Measurements from ENCODE around the gene ENO2. TPM values are rescaled to one million over a fixed set of nuclear protein-coding genes. Genes with fewer than 3 reads are reported as not detected.

Gene ENO2
- total RNA-seq, 1 experiment from 2014 or later = 13.4 TPM

DNA sequence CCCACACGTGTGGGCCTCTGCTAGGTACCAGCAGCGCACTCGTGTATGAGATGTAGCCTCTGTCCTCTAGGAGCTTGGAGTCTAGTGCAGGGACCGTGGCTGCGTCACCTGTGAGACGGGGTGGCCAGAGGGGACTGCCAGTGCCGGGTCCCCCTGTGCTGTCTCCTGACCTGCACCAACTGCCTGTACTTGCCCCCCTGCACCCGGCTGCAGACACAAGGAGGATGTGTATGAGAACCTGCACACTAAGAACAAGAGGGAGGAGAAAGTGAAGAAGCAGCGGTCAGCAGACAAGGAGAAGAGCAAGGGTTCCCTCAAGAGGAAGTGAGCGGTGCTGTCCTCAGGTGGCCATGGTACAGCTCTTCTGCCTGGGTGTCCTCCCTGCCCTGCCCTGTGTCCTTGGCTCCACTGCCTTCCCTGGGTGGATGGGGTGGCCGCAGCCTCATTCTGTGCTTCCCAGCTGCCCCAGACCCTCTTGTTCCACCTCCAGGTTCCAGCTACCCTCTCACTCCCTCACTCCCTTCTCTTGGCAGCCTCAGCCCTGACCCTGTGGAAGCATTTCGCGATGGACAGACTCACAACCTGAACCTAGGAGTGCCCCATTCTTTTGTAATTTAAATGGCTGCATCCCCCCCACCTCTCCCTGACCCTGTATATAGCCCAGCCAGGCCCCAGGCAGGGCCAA is 46.4 kb downstream of the ENO2 start:
- no peak for DNase-seq (ENCODE audit: low read depth)

DNA sequence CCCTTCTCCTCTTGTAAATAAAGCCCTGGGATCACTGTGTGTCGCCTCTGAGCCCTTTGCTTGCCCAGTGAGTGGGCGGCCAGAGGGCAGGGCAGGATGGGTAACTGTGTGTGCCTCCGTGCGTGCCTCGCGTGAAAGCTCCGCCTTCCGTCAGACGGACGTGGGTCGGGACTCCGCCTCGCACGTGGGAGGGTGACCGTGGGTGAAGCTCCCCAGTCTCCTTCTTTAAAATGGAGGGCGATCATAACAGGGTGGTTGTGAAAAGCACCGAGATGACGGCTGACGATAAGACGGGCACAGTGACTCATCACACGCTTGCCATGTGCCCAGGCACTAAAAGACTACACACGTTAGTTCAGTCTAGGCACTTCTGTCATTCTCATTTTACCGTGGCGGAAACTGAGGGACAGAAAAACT is 46.9 kb downstream of the ENO2 start:
- DNase-seq (ENCODE audit: low read depth) = peak; percentile 86

DNA sequence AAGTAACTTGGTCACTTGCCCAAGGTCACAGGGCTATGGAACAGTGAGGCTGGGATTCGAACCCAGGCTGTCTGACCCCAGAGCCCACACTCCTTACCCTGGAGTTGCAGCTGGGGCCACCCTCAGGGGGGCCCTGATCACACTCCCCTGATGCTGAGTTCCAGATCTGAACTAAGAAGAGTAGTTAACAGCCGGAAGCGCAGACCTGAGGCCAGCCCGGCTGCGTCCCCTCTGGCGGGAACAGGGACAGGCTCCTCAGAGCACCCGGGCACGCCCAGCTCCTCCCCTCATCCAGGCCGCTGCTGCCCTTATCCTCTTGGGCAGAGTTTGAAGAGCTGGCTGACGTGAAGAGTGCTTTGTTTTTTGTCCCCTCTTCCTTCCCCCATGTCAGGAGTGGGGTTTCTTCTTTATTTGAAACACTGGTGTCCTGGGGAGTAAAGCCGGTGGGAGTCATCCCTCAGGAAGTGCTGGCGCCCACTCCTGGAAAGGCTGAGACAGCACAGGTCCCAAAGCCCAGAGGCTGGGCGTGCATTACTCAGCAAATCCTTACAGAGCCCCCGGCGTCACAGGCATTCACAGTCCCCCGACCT is 47.4 kb downstream of the ENO2 start:
- DNase-seq (ENCODE audit: low read depth) = peak; percentile 90

DNA sequence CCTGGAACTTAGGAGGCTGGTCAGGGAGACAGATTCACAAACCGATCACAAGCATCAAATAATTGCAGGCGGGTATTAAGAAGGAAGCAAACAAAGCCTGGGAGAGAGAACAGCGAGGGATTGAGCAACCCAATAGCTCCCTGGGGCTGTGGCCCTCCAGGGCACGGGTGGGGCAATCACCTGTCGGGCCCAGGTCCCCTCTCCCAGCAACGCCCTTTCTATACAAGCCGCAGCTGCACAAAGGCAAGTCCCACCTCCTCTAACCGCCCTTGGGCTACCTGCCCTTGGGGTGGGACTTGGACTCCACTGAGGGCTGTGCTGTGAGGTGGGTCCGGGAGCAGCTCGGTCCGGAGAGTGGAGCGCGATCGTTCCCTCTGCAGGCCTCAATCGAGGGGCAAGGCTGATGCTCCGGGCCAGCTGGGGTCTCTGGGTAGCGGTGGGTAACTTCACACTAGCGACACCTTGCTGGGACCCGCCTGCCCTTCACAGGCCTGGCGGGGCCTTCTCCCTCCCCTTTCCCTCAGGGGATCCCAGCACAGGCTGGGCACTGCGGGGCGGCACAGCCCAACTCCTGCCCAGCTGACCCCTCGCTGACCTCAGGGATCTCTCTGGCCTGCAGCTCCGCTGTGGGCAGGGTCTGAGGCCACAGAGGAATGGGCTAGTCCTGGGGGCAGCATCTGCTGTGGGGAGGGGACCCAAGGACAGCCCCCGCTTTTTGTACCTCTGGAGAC is 48.1 kb downstream of the ENO2 start:
- no peak for DNase-seq (ENCODE audit: low read depth)

DNA sequence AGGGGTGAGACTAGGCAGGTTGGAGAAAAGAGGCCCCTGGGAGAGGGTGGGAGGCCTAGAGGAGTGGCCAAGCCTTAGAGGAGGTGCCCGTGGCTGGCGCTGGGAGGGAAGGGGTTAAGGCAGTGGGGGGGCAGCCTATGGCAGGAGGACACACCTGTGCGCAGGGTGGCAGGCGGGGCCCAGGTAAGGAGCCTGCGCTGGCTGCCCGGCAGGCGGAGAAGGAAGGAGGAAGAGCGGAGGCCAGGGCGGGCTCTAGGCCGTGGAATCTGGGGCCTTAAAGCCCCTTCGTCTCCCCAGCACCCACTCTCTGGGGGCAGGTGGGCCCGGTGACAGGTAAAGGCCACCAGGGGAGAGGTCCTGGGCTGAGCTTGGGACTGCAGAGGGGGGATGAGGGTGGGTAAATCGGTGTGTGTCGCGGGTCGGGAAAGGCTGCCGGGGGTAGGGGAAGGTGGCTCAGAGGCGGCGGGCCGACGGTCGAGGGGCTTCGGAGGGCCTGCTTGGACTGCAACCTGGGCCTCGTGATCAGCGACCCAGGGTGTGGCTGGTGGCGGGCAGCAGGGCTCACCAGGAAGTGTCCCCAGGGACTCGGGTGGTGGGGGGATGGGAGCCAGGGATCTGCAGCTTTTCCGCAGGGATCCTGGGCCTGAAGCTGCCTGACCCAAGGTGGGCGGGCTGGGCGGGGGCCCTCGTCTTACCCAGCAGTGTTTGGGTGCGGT is 48.8 kb downstream of the ENO2 start:
- DNase-seq (ENCODE audit: low read depth) = no peak

DNA sequence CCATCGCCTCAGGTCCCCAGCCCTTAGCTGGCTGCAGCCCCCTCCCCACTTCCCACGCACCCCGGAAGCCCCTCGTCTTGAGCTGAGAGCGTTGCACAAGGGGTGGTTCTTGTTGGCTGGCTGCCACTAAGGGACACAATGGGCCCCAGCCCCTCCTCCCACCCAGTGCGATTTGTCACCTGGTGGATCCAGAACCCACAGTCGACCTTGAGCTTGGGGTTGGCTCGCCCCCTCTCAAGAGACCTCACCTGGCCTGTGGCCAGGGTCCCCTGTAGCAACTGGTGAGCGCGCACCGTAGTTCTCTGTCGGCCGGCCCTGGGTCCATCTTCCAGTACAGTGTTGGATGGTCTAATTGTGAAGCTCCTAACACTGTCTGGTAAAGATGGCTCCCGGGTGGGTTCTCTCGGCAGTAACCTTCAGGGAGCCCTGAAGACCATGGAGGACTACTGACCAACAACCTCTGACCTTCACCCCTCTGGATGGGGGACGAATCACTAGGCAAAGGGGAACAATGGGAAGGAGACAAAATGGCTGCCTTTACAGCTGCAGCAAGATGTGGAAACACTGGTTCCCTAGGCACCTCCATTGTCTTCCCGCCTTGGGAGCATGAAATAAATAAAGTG is 49.5 kb downstream of the ENO2 start:
- no peak for DNase-seq (ENCODE audit: low read depth)

DNA sequence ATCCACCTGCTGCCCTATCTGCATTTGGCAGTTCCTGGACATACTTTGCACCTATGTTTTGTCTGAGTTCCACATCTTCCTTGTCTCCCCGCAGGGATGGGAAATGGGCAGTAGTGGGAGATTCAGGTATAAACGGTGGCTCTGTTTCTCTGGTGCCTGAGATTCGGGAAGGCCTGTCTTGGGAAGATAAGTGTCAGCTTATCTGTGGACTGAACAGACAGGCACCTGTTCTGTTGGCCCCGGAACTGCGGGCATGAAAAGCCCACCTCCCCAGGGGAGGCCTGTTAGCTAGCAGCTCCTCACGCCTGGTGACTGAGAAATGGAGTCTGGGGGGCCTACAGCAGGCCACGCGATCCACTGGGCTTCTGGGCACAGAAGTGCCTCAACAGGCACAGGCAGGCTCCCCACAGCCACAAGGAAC is 50.2 kb downstream of the ENO2 start:
- DNase-seq (ENCODE audit: low read depth) = no peak

DNA sequence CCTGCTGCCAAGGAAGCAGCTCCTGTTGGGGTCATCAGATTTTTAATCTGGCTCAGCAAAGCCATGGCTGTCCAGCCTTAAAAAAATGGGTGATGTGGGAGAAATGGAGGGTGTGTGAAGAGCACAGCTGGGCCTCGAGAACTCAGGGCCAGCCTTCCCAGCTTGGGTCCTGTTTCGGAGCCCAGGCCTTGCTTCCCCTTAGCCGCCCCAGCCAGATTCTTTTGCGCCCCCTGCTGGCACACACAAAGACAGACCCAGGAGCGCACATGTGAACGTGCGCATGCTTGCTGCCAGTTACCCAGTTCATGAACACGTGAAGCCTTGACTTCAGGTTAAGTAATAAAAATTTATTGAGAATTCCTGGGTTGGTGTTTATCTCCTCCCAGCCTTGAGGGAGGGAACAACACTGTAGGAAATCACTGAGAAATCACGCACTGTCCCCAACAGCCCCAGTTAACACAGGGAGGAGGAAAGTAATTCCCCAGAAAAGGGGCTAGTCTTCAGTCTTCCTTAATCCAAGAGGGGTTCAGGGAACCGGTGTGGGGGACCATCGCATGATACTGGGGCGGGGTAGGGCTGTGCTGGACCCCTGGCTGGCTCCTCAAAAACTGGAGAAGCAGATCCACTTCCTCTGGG is 50.8 kb downstream of the ENO2 start:
- DNase-seq (ENCODE audit: low read depth) = peak; percentile 85

DNA sequence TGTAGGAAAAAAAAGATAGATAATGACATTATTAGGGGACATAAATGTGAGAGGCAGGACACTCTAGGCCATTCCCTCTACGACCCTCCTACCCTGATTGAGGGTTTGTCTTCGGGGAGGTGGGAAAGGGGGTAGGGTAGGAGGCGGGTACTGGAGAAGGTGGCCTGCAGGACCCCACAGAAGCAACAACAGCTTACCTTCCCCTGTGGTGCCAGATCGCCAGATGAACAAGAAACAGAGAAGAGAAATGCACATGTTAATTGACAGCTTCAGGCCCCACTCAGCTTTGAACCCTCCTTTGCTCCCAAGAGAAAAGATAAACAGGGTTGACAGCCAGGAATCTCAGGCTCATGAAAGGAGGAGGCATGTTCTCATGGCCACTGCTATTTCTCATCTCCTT is 51.3 kb downstream of the ENO2 start:
- DNase-seq (ENCODE audit: low read depth) = no peak

DNA sequence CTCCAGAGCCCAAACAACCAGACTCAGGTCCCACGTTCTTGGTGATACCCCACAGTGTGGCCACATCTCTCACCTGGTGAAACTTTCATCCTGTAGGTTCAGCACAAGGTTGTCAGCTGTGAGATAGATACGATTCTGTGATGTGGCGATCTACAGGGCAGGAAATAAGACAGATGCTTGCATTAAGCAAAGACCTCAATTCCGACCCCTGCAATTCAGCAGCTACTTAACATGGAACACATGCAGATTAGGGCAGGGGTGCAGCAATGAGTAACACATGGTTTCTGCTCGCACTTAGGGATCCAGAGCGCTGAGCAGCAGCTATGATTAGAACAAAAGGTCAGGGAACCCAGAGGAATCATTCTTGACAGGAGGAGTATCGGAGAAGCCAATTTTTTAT is 52.0 kb downstream of the ENO2 start:
- DNase-seq (ENCODE audit: low read depth) = no peak

DNA sequence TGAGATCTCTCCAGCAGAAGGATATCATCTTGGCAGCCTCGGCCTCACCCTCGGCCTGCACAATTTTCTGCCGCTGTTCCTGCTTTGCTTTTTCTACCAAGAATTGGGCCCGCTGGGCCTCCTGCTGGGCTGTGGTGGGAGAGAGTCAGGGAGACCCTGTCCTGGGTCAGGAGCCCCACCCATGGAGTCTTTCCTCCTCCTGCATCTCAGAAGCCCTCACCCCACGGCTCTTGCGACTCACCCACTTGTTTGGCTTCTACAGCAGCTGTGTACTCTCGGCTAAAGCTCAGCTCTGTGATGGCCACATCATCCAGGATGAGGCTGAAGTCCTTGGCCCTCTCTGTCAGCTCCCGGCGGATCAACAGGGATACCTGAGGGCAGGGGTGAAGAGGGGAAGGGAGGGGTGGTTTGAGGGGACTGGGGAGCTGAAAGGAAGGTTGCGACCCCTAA is 53.3 kb downstream of the ENO2 start:
- DNase-seq (ENCODE audit: low read depth) = no peak

DNA sequence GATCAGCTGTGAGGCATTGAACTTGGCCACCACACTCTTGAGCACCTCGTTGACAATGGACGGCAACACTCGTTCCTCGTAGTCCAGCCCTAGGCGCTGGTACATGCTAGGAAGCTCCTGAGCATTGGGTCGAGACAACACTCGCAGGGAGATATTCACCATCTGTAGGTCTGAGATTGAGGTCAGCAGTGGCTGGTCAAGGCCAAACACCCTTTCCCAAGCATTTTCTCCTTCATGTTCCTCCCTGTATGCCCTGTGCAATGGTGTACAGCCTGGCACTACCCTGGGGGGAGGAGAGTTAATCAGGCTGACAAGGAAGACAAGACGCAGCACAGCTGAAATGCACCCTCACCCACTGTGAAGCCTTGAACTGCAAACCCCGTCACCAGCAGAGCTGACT is 54.0 kb downstream of the ENO2 start:
- DNase-seq (ENCODE audit: low read depth) = peak; percentile 1

DNA sequence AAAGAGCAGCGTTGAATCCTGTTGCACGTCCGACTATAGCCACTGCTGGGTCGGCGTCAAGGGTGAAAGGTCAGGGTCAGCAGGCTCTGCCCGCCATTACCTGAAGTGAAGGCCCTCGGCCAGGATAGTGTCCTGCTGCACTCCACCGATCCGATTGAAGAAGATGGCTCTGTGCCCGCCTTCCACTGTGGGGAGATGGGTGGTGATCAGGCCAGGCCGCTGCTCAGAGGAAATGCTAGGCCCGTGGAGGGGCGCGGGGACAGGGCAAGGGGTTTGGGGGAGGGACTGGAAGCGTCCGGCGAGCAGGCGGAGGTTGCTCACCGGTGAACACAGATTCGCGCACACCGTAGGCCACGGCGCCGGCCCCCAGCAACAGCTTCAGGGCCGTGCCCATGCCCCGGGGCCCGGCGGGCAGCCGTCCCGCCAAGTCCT is 55.7 kb downstream of the ENO2 start:
- DNase-seq (ENCODE audit: low read depth) = no peak

Other genes with a start within 250 kb of the ENO2 start
- gene ZNF384, start 225.2 kb upstream of the ENO2 start, total RNA-seq (2014; rRNA removed; shearing (Covaris generic)) = 15.9 and 21.8 TPM in 2 replicates
- 0.06 TPM in 1 of 2 replicates, not detected in the other for gene PIANP, start 213.8 kb upstream of the ENO2 start, total RNA-seq (2014; rRNA removed; shearing (Covaris generic))
- 88.4 and 96.6 TPM in 2 replicates for gene COPS7A, start 190.5 kb upstream of the ENO2 start, total RNA-seq (2014; rRNA removed; shearing (Covaris generic))
- 226 and 233 TPM in 2 replicates for gene MLF2, start 161.4 kb upstream of the ENO2 start, total RNA-seq (2014; rRNA removed; shearing (Covaris generic))
- gene PTMS, start 148.2 kb upstream of the ENO2 start, total RNA-seq (2014; rRNA removed; shearing (Covaris generic)) = 196 and 217 TPM in 2 replicates
- gene LAG3, start 142.1 kb upstream of the ENO2 start, total RNA-seq (2014; rRNA removed; shearing (Covaris generic)) = 0.33 TPM in 1 of 2 replicates, not detected in the other
- gene CD4, start 125.1 kb upstream of the ENO2 start, total RNA-seq (2014; rRNA removed; shearing (Covaris generic)) = not detected in 2 replicates
- gene GPR162, start 92.8 kb upstream of the ENO2 start, total RNA-seq (2014; rRNA removed; shearing (Covaris generic)) = 0.74 and 0.92 TPM in 2 replicates
- gene P3H3, start 86.2 kb upstream of the ENO2 start, total RNA-seq (2014; rRNA removed; shearing (Covaris generic)) = 24.1 and 24.8 TPM in 2 replicates
- gene GNB3, start 73.7 kb upstream of the ENO2 start, total RNA-seq (2014; rRNA removed; shearing (Covaris generic)) = 0.71 and 1.4 TPM in 2 replicates
- 107 TPM in 2 replicates for gene CDCA3, start 63.3 kb upstream of the ENO2 start, total RNA-seq (2014; rRNA removed; shearing (Covaris generic))
- gene USP5, start 62.4 kb upstream of the ENO2 start, total RNA-seq (2014; rRNA removed; shearing (Covaris generic)) = 134 and 140 TPM in 2 replicates
- 1,485 and 1,599 TPM in 2 replicates for gene TPI1, start 47.0 kb upstream of the ENO2 start, total RNA-seq (2014; rRNA removed; shearing (Covaris generic))
- 2.9 and 8.3 TPM in 2 replicates for gene SPSB2, start 41.3 kb upstream of the ENO2 start, total RNA-seq (2014; rRNA removed; shearing (Covaris generic))
- gene LRRC23, start 9.8 kb upstream of the ENO2 start, total RNA-seq (2014; rRNA removed; shearing (Covaris generic)) = 7.0 and 16.1 TPM in 2 replicates
- 3.3 and 5.4 TPM in 2 replicates for gene ATN1, start 13.4 kb downstream of the ENO2 start, total RNA-seq (2014; rRNA removed; shearing (Covaris generic))
- gene RNU7-1, start 29.2 kb downstream of the ENO2 start, total RNA-seq (2014; rRNA removed; shearing (Covaris generic)) = not detected in 2 replicates
- gene C12orf57, start 29.4 kb downstream of the ENO2 start, total RNA-seq (2014; rRNA removed; shearing (Covaris generic)) = 216 and 272 TPM in 2 replicates
- not detected in 2 replicates for gene PTPN6, start 36.8 kb downstream of the ENO2 start, total RNA-seq (2014; rRNA removed; shearing (Covaris generic))
- 423 and 482 TPM in 2 replicates for gene PHB2, start 56.1 kb downstream of the ENO2 start, total RNA-seq (2014; rRNA removed; shearing (Covaris generic))
- gene EMG1, start 56.3 kb downstream of the ENO2 start, total RNA-seq (2014; rRNA removed; shearing (Covaris generic)) = 133 and 151 TPM in 2 replicates
- gene LPCAT3, start 103.9 kb downstream of the ENO2 start, total RNA-seq (2014; rRNA removed; shearing (Covaris generic)) = 9.7 and 13.7 TPM in 2 replicates
- 5.5 and 5.7 TPM in 2 replicates for gene C1S, start 146.1 kb downstream of the ENO2 start, total RNA-seq (2014; rRNA removed; shearing (Covaris generic))
- gene C1R, start 177.9 kb downstream of the ENO2 start, total RNA-seq (2014; rRNA removed; shearing (Covaris generic)) = 2.3 and 2.9 TPM in 2 replicates
- gene C1RL, start 194.6 kb downstream of the ENO2 start, total RNA-seq (2014; rRNA removed; shearing (Covaris generic)) = 3.1 and 13.3 TPM in 2 replicates
- 0.46 TPM in 1 of 2 replicates, not detected in the other for gene RBP5, start 214.3 kb downstream of the ENO2 start, total RNA-seq (2014; rRNA removed; shearing (Covaris generic))
- gene CLSTN3, start 215.8 kb downstream of the ENO2 start, total RNA-seq (2014; rRNA removed; shearing (Covaris generic)) = 3.7 and 10.6 TPM in 2 replicates

All from Daoy (cell line).